Stimulated activated CD4-positive, alpha-beta T cell treated with anti-CD3 and anti-CD28 coated beads, Interleukin-4, amount 100 ng/mL, for 48 hours (primary cell): ENCODE measurements around the gene PRB2.
"Not testable (repeated sequence)": the region's sequence is repeated elsewhere in the genome, so short reads cannot be mapped to it uniquely, and the experiment has no call there.

Source experiments
- DNase-seq, 2 donors: peaks; one replicate each; pipeline ENCODE4 v3.0.0-alpha.2; 2020; ENCODE audit warnings: low read depth in 2 of 2

The PRB2 gene

DNA sequence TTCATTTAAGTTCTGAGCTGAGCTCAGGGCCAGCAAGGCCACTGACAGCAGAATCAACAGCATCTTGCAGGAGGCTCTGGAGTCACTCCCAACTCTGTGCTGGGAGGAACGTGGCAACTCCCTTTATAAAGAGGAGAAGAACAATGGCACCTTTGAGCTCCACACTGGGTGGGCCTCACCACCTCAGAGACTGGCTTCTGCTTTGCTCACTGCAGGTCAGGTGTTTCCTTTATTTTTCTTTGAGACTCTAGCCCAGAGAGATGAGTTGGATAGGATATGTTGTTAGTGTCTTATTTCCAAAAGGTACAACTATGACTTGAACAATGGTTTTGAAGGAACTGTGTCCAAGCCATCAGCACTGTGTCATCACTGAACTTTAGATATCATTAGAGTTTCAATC, at the start of gene PRB2:
PRB2 (minus strand) TSS at position 101 of the 400 bp plus-strand sequence; CDS start at position 63, 38 bp downstream.
- not testable (repeated sequence) for DNase-seq

DNA sequence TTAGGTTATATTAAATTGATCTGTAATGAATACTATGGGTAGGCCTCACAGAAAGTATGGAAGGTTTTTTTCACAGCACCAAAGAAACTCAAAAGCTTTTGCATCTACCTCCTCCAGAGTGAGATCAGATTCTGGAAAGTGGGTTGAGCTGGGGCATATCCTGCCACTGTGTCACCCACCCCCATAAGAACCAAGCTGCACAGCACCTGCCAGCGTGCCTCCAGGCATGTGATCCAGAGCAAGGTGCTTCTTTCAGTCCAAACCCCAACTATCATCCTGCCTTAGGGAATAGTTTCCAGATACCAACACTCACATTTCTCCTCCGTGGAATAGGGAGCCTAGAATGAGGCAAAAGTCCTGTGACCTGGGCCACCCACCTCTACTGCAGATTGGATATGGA, 42.6 kb upstream of the PRB2 start:
- DNase-seq, result no peak

DNA sequence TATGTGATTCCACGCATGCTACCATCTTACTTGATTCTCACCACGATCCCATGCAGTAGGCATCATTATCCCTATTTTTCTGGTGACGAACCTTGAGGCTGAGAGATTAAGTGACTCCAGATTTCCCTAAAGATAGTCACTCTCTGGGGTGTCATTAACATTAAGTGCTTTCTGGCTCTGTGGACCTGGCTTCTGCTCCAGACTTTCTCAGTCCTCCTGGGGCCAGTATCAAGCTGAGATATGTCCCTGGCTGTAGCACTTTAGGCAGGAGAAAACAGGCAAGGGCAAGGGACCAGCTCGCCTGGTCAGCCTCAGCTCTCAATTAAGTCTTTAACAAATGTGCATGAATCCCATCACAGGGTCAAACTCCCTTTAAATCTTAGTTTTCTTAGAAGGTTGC, 38.3 kb upstream of the PRB2 start:
- DNase-seq, result no peak

DNA sequence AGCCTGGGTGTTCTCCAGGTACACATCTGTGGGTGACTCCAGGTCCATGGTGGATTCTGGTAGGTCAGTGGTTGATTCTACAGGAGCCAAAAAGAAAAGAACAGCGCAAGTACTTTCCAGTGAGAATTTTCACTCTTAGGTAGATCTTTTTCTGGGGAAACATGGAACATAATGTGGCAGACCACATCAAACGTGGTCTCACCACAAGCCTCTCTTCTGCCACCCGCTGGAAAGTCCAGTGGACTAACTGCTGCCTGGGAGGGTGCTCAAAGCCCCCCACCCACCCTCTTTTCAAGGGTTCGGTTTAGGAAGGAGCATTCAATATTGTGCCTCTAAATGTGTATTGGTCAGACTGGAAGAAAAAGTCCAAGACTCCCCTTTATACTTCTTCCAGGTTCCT, 36.1 kb upstream of the PRB2 start:
- DNase-seq, result no peak

DNA sequence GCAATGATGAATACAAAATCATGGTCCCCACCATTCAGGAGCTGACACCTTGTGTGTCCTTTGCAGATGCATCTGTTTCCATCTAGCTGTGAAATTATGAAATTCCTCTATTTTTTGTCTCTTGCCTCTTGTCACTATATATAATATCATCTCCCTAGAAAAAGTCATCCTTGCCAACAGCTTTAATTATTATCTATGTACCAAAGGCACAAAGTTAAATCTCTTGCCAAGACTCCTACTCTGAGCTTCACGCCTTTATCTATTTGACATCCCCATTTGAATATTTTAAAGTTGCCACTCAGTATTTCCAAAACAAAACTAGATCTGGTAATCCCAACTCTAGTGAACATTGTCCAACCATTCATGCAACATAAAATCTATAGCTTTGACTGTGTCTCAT, 32.0 kb upstream of the PRB2 start:
- no peak for DNase-seq

DNA sequence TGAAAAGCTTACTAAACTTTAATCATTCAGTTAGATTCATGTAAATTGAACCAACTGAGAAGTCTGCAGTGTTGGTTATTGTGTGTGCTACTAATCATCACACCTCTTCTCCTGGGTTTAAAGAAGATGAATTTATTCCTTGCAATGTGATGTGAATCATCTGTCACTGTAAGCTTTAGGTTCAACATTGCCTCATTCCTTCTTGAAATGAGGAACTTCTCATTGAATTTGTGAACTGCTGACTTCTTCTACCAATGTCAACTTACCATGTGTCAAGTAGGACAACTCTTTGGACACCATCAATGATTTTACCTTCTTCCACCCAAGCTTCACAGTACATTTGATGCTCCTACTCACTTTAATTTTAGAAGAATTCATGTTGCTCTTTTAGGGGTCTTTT, 17.4 kb upstream of the PRB2 start:
- no peak for DNase-seq

DNA sequence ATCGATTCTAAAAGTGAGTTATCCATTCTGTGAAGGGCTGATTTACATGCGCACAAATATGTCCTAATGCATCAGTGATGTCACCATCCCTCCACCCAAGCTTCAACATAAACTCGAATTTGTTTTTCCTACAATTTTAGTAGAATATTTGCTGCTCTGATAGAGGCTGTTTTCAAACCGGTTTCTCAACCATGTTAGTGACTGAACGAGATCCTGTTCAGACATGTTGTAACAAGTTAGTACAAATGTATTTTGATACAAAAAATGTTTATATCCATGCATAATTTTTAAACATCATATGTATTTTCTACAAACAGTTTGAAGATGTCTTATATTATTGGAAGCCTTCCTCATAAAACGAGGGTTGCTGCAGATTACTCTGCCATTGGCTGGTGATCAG, 12.7 kb upstream of the PRB2 start:
- DNase-seq, result no peak

DNA sequence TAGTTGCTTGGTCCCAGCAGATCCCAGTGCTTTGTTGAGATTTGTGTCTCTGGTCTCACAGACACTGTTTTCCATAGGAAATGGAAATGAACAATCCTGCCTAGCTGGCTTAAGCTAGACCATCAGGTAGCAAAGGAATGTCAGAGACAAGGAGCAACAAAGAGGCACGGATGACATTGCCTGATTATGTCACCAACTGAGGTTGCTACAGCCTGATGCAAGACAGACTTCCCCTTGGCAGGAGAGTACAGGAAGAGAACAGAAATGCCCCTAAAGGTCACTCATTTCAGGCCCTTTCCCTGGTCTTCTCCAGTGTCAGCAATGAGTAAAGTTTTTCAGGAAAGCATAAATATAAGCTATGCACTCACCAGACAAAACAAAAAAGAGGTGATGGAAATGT, 2.0 kb upstream of the PRB2 start:
- no peak for DNase-seq

DNA sequence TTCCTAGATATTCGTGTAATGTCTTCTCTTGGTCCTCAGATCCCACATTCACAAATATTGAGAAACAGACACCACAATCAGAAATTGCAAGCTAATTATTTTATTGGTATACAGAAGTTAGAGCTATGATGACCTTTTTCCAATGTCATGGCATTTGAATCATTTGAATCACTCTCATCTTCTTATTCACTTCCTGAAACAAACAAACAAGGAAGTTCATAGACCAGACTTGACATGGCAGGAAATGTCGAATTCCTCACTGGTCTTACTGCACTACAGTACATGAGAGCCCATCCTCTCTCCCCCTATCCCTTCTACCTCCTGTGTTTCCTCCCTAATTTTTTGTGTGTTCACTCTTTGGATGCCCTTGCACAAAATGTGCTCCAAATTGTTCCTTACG, 3.9 kb downstream of the PRB2 start:
- DNase-seq, result not testable (repeated sequence)

DNA sequence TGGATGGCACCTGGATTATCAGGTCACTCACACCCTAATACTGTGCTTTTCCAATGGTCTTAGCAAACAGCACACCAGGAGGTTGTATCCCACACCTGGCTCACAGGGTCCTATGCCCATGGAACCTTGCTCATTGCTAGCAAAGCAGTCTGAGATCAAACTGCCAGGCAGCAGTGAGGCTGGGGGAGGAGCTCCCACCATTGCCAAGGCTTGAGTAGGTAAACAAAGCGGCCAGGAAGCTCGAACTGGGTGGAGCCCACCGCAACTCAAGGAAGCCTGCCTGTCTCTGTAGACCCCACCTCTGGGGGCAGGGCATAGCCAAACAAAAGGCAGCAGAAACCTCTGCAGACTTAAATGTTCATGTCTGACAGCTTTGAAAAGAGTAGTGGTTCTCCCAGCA, 17.9 kb downstream of the PRB2 start:
- not testable (repeated sequence) for DNase-seq

DNA sequence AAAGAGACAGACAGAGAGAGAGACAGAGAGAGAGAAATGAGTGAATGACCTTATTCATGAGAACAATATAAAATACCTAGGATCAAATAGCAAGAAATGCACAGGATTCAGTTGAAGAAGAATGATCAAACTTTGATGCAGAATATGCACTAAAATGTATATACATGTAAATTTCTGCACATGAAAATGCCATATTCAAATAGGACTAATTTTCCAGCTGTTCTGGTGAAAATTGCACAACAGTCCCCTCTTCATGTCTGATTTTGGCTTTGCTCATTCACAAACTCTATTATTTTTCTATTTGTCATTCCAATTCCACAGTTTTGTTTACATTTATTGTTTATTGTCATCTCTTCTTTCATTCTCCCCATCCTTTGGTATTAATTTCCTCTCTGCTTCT, 34.2 kb downstream of the PRB2 start:
- no peak for DNase-seq

DNA sequence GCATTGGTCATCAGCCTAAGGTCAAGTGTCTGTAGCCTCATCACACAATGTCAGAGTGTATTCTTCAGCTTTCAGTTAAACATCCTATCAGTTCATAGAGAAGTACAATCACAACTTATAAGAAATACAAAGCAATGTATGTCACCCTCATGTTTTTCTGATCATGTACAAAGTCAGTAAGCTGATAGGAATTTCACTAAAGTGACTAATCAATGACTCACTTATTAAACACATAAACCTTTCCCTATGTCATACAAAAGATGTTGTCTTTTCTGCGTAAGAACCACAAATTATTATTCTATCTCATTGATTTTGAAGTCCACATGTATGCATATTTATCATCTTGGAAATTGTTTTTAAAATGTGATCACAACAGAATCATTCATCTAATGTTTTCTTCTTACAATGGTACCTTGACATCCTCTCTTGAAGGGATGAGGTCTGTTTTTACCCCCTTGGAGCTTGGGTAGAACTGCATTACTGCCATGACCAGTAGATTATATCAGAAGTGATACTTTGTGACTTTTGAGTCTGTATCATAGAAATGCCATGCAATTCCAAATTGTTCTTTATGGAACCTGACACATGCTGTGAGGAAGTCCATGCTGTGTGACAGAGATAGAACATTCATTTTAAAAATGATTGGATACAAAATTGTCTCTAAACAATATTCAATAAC, 35.0 kb downstream of the PRB2 start:
- DNase-seq, result not testable (repeated sequence)

DNA sequence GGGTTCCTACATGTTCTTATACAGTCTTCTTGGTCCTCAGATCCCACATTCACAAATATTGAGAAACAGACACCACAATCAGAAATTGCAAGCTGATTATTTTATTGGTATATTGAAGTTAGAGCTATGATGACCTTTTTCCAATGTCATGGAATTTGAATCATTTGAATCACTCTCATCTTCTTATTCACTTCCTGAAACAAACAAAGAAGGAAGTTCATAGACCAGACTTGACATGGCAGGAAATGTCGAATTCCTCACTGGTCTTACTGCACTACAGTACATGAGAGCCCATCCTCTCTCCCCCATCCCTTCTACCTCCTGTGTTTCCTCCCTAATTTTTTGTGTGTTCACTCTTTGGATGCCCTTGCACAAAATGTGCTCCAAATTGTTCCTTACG, 43.6 kb downstream of the PRB2 start:
- not testable (repeated sequence) for DNase-seq

DNA sequence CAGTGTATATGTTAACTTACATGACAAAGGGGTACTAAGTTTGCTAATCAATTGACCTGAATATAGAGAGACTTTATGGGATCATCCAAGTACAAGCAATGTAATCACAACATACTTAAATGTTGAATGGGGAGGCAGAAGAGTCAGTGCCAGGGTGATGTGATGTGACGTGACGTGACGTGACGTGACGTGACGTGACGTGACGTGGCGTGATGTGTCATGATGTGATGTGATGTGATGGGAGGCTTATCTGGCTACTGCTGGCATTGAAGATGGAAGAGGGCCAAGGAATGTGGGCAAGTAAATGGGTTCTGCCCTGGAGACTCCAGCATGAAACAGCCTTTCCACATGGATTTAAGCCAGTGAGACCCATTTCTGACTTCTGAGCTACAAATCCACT, 46.9 kb downstream of the PRB2 start:
- no peak for DNase-seq

DNA sequence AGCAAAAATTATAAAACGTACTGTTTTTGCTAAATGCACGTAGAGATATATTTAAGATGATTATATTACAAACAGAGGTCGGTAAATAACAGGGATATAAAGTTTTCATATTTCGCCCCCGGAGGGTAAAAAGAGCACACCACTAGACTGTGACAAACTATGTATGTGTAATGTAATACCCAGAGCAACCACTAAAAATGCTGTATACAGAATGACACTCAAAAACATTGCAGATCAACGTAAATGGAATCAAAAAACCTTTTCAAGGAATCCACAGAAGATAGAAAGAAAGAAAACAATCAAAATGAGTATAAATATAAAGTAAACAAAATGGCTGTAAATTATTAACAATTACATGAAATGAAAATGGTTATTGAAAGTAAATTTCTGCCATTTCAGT, 47.6 kb downstream of the PRB2 start:
- DNase-seq, result no peak

DNA sequence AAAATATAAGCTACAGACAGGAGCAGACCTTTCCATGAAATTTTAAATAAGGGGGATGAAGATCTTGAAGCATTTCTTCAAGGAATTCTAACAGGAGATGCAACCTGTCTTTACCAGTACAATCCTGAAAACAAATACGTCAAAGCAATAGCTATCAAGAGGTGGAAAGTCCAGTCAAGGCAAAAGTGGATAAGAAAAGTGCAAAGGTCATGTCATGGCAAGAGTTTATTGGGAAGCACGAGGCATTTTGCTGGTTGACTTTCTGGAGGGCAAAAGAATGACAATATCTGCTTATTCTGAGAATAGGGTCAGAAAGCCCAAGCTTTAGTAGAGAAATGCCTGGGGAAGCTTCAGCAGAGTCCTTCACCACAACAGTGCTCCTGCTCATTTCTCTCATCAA, 50.9 kb downstream of the PRB2 start:
- DNase-seq, result no peak
